Inferior parietal cortex (tissue), 1 donor: ENCODE measurements around the gene CYP4F2.
"Not testable (repeated sequence)": the region's sequence is repeated elsewhere in the genome, so short reads cannot be mapped to it uniquely, and the experiment has no call there.

Source experiments
- DNase-seq: peaks from one replicate; pipeline ENCODE4 v3.0.0-alpha.2; 2016; ENCODE audit errors: extremely low spot score

The CYP4F2 gene

GRCh38 chr19:15897738-15898276 lies at the start of gene CYP4F2:
Gene CYP4F2, minus strand, starts transcription at chr19:15898074. Its CDS starts 463 bp downstream, at chr19:15897611.
- DNase-seq, result no peak

GRCh38 chr19:15945301-15945700 lies 47.4 kb upstream of the CYP4F2 start:
- no peak for DNase-seq

GRCh38 chr19:15944401-15944800 lies 46.5 kb upstream of the CYP4F2 start:
- no peak for DNase-seq

DNA sequence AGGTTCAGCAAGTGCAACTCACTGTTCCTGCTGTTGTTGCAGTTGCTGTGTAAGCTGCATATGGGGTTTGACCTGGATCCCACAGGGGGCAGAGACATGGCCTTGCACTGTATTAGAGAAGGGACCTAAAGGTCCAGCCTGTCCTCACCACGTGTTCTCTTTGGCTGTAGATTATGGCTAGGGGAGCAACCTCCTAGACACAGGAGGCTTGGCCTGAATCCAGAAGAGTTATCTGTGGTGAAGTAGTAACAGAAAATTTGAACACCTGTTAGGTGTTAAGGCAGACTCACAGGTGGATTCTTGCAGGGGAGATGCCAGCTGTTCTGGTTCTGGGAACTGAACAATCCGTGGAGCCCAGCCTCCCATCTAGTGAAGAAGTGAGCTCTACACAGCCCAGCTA lies 39.9 kb upstream of the CYP4F2 start:
- DNase-seq, result no peak

GRCh38 chr19:15936950-15937349 lies 39.1 kb upstream of the CYP4F2 start:
- no peak for DNase-seq

DNA sequence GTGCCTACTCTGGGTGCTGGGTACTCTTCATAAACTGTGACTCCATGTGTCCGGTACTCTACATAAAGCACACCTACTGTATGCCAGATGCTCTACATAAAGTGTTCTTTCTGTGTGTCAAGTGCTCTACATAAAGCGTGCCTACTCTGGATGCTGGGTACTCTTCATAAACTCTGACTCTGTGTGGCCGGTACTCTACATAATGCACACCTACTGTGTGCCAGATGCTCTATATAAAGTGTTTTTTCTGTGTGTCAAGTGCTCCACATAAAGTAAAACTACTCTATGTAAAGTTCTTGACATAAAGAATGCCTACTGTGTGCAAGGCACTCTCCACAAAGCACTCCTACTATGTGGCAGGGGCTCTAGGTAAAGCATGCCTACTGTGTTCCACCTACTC lies 38.3 kb upstream of the CYP4F2 start:
- DNase-seq, result no peak

- peak; percentile 1 for DNase-seq
These were observed 37.4 kb upstream of the CYP4F2 start for GRCh38 chr19:15935167-15935702.

GRCh38 chr19:15934332-15935078 lies 36.6 kb upstream of the CYP4F2 start, which contains the start of gene CYP4F11:
Gene CYP4F11, minus strand, starts transcription at chr19:15934529. Its CDS starts 121 bp downstream, at chr19:15934408.
- DNase-seq, result peak; percentile 19

GRCh38 chr19:15933761-15934331 lies 36.0 kb upstream of the CYP4F2 start:
- not testable (repeated sequence) for DNase-seq

- DNase-seq, result no peak
These were observed 30.4 kb upstream of the CYP4F2 start for GRCh38 chr19:15928321-15928720.

DNA sequence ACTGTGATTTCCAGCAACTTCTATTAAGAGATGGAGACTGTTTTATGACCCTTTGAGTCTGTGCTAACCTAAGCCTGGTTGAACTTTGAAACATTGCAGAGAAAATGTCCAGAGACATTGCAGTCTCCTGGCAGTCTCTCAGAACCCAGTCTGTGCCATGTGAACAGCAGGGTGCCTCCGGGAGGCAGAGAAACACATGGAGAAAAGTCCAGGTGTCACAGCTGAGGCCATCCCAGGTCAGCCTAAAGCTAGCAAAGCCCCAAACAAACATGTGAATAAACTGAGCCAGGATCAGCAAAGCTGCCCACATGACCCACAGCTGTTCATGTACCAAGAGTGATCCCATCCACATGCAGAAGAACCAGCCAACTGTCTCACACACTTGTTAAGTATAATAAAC lies 28.6 kb upstream of the CYP4F2 start:
- no peak for DNase-seq

GRCh38 chr19:15923702-15924101 lies 25.8 kb upstream of the CYP4F2 start:
- DNase-seq, result no peak

DNA sequence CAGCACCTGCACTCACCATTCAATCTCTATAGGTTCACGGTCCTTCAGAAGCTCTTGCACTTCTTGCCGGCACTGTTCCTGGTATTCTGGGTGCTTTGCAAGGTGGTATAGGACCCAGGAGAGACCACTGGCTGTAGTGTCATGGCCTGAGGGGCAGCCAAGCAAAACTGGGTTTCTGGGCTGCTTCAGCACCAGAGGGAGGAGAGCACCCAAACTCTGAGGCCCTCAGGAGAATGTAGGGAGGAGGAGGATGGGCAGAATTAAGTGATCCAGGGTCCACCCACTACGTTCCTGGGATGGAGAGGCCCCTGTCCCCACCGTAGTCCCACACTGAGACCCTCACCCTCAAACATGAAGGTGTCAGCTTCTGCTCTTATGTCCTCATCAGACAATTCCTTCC lies 24.1 kb upstream of the CYP4F2 start:
- DNase-seq, result no peak

GRCh38 chr19:15919243-15919642 lies 21.4 kb upstream of the CYP4F2 start:
- no peak for DNase-seq

GRCh38 chr19:15915109-15915508 lies 17.2 kb upstream of the CYP4F2 start:
- DNase-seq, result no peak

GRCh38 chr19:15913830-15914229 lies 16.0 kb upstream of the CYP4F2 start:
- no peak for DNase-seq

GRCh38 chr19:15913384-15913783 lies 15.5 kb upstream of the CYP4F2 start:
- DNase-seq, result no peak

DNA sequence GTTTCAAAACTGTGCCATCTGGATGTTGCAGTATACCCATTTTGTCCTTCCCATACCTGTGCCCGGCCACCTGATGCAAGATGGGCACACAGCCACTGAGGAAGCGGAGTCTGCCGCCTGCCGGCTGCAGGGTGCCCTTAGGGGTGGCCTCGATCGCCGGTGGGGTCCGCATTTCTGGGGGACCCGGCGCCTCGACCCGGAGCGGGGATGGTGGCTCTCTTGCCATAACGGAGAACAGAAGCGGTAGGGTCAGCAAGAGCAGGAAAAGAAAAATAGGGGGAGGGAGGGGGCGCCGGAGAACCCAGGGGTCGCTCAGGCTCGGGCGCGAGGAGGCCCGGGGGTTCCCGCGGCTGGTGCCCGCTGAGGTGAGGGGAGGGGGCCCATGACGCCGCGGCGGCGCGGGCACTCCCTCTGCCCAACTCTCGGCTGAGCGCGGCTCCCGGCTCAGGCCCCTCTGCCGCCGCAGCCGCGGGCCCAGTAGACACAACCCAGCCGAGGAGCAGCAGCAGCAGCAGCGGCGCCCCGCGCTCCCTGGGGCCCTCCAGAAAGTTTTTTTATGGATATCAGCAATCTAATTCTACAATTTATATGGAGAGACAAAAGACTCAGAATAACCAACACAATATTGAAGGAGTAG lies 13.8 kb upstream of the CYP4F2 start:
- DNase-seq, result no peak

- no peak for DNase-seq
These were observed 7.2 kb upstream of the CYP4F2 start for GRCh38 chr19:15905026-15905425.

DNA sequence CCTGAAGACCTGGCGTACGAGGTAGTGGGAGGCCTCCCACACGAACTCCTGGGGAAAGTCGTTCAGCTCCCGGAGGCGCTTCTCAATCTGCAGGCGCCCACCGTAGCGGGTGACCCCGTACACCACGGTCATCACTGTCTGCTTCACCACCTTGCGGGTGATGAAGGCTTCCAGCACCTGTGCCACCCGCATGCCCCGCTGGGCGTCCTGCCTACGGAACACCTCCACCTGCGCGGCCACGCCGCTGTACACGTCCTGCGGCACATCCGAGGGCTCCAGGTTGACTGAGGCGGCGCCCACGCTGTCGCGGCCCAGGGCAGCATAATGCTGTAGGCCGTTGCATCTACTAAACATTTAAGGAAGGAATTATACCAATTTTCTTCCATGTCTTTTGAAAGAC lies 5.0 kb upstream of the CYP4F2 start:
- DNase-seq, result not testable (repeated sequence)

- DNase-seq, result no peak
These were observed 4.4 kb upstream of the CYP4F2 start for GRCh38 chr19:15902254-15902653.

DNA sequence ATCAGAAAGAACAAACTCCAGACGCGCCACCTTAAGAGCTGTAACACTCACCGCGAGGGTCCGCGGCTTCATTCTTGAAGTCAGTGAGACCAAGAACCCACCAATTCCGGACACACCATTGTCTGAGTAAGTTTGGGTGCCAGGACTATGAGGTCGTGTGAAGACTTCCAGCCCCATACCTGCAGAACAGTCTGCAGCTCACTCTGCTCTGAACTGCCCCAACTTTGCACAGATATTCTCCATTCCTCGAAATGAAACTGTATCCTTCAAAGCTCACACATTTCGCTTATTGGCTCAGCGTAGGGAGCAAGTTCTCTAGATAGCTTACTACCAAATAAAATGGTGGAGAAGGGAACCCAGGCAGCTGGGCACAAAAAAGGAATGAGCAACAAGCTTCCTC lies 2.6 kb upstream of the CYP4F2 start:
- DNase-seq, result no peak
